Hepatocyte (in vitro differentiated cells): ENCODE results near the gene PZP. TPM values are rescaled to one million over a fixed set of nuclear protein-coding genes. Genes with fewer than 3 reads are reported as not detected.
A peak's percentile ranks its signal among the peaks of the same experiment; 100 is the strongest.

Experiments
- DNase-seq: peaks from one replicate; pipeline ENCODE4 v3.0.0-alpha.2; 2016; ENCODE audit warnings: low spot score
- H2AFZ ChIP-seq: fragments of 200-600 bp; sonication (generic); 2 replicates; pipeline ENCODE4 v1.6.0; 2016; ENCODE audit warnings: antibody characterized with exemption, mild to moderate bottlenecking
- H3K27ac ChIP-seq: fragments of 200-600 bp; sonication (generic); 2 replicates; pipeline ENCODE4 v1.5.1; 2016; ENCODE audit warnings: mild to moderate bottlenecking
- H3K27me3 ChIP-seq: fragments of 200-600 bp; sonication (generic); 2 replicates; pipeline ENCODE4 v1.6.1; 2016
- H3K36me3 ChIP-seq: fragments of 200-600 bp; sonication (generic); replicated peaks from 2 replicates; pipeline ENCODE4 v1.5.1; 2016; ENCODE audit warnings: low read depth; ENCODE audit not compliant: insufficient read depth
- H3K4me1 ChIP-seq: fragments of 200-600 bp; sonication (generic); 2 replicates; pipeline ENCODE4 v1.5.1; 2016; ENCODE audit warnings: mild to moderate bottlenecking, moderate library complexity; ENCODE audit not compliant: insufficient read depth
- H3K4me2 ChIP-seq: fragments of 200-600 bp; sonication (generic); 2 replicates; pipeline ENCODE4 v1.6.0; 2016
- H3K4me3 ChIP-seq: fragments of 200-600 bp; sonication (generic); 2 replicates; pipeline ENCODE4 v1.5.1; 2016; ENCODE audit warnings: mild to moderate bottlenecking
- H3K79me2 ChIP-seq: fragments of 200-600 bp; sonication (generic); 2 replicates; pipeline ENCODE4 v1.6.0; 2017; ENCODE audit warnings: mild to moderate bottlenecking
- H3K9me2 ChIP-seq: fragments of 200-600 bp; sonication (generic); replicated peaks from 2 replicates; pipeline ENCODE4 v1.6.0; 2017; ENCODE audit warnings: mild to moderate bottlenecking; ENCODE audit not compliant: insufficient read depth
- H3K9me3 ChIP-seq: fragments of 200-600 bp; sonication (generic); 2 replicates; pipeline ENCODE4 v1.5.1; 2016; ENCODE audit warnings: low read depth, mild to moderate bottlenecking
- H4K20me1 ChIP-seq: fragments of 200-600 bp; sonication (generic); 2 replicates; pipeline ENCODE4 v1.6.0; 2016; ENCODE audit warnings: mild to moderate bottlenecking; ENCODE audit not compliant: insufficient read depth, poor library complexity, severe bottlenecking
- CTCF ChIP-seq: fragments of 200-600 bp; sonication (generic); IDR thresholded peaks from 2 replicates; pipeline ENCODE4 v1.5.1; 2016; ENCODE audit warnings: antibody characterized with exemption, mild to moderate bottlenecking; ENCODE audit not compliant: poor library complexity
- EZH2 ChIP-seq: fragments of 200-600 bp; sonication (generic); IDR thresholded peaks from 2 replicates; pipeline ENCODE4 v1.6.1; 2016; ENCODE audit warnings: antibody characterized with exemption, mild to moderate bottlenecking, borderline replicate concordance
- EZH2phosphoT487 ChIP-seq: fragments of 200-600 bp; sonication (generic); IDR thresholded peaks from one replicate; pipeline ENCODE4 v1.6.1; 2018; ENCODE audit warnings: antibody characterized with exemption, mild to moderate bottlenecking, low read depth, moderate library complexity; ENCODE audit not compliant: unreplicated experiment, severe bottlenecking
- WGBS: methylation state at CpG from one replicate; pipeline ENCODE4 v1.1.6; 2016; ENCODE audit warnings: low lambda C conversion rate; ENCODE audit errors: missing lambda C conversion rate; 5-methylcytosine and 5-hydroxymethylcytosine counted together
- polyA plus RNA-seq: library from polyadenylated mRNA; unstranded; fragments of >200 nt; fragmentation: Nextera tagmentation; extraction: Ambion mirVana; gene quantifications from 2 replicates; pipeline ENCODE4 v1.2.1, GENCODE V29; 2016
- total RNA-seq: library from RNA; depleted of rRNA; stranded (reverse); fragments of >200 nt; gene quantifications from 2 replicates; pipeline ENCODE4 v1.2.3, GENCODE V29; 2014

Gene PZP
- total and polyA plus RNA-seq, 2 experiments from 2014 or later: 0.10 to 0.45 TPM

GRCh38 chr12:9127484-9127883, 80.7 kb downstream of the PZP start:
- no peaks in the 10 kb centered on the region for H3K79me2 ChIP-seq
- 96% methylated on average over 21 of the region's 21 CpGs for WGBS
- no peaks in the 10 kb centered on the region for H4K20me1 ChIP-seq

GRCh38 chr12:9124383-9125031, 83.7 kb downstream of the PZP start:
- Histone ChIP-seq H3K4me3 (no peak overlapping the region), H3K79me2 (no peaks in the 10 kb centered on the region), H3K4me2 (no peak overlapping the region), H4K20me1 (no peaks in the 10 kb centered on the region), H2AFZ (no peak overlapping the region), H3K4me1 (no peaks in the 10 kb centered on the region), H3K9me3 (no peaks in the 10 kb centered on the region), H3K9me2 (no peaks in the 10 kb centered on the region), H3K27me3 (no peaks in the 10 kb centered on the region), H3K27ac (no peak overlapping the region), H3K36me3 (no peaks in the 10 kb centered on the region)
- TF ChIP-seq EZH2 (no peak), CTCF (no peak), EZH2phosphoT487 (no peak)
- DNase-seq: no peak
- WGBS: 90% methylated on average over 16 of the region's 16 CpGs

More at GRCh38 chr12:9127484-9127883, 80.7 kb downstream of the PZP start:
- Histone ChIP-seq H3K36me3 (no peaks in the 10 kb centered on the region), H3K27ac (no peak overlapping the region), H3K4me2 (no peak overlapping the region), H3K4me3 (no peak overlapping the region), H3K9me2 (no peaks in the 10 kb centered on the region), H3K27me3 (no peaks in the 10 kb centered on the region), H3K4me1 (peaks cover 9% of the 10 kb centered on the region), H3K9me3 (no peaks in the 10 kb centered on the region), H2AFZ (no peak overlapping the region)
- TF ChIP-seq EZH2 (no peak), CTCF (no peak), EZH2phosphoT487 (no peak)
- no peak for DNase-seq

GRCh38 chr12:9123781-9124382, 84.3 kb downstream of the PZP start:
- no peaks in the 10 kb centered on the region for H3K9me3 ChIP-seq
- no peaks in the 10 kb centered on the region for H3K9me2 ChIP-seq
- H3K4me2 ChIP-seq: peak overlapping the region; percentile 48
- H3K36me3 ChIP-seq: no peaks in the 10 kb centered on the region
- no peak overlapping the region for H3K4me3 ChIP-seq
- no peaks in the 10 kb centered on the region for H4K20me1 ChIP-seq
- H3K79me2 ChIP-seq: no peaks in the 10 kb centered on the region
- TF ChIP-seq EZH2phosphoT487 (no peak), EZH2 (no peak), CTCF (no peak)
- DNase-seq: no peak
- H3K27ac ChIP-seq: peak overlapping the region; percentile 7
- 77% methylated on average over 14 of the region's 14 CpGs for WGBS
- no peak overlapping the region for H2AFZ ChIP-seq
- H3K4me1 ChIP-seq: no peaks in the 10 kb centered on the region
- no peaks in the 10 kb centered on the region for H3K27me3 ChIP-seq
